ENCODE measurements around the gene DPH3.

The DPH3 gene

DNA sequence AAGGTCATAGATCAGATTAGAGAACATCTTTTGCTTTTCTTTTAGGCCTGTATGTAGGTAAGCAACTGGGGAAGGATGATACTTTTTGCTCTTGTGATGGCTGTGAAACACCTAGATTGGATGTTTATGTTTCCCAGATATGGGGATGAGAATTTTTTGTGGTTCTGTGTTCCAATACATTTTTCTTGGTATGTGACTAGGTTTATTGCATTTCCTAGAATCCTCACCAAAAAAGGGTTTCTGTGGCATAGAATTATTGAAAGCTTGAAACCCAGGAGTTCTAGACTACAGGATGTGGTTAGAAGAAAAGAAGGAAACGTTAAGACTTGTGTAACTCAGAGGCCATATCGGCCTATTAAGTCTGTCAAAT, 26.1 kb upstream of the DPH3 start:
- no peak for DNase-seq (ENCODE audit: low spot score)

GRCh38 chr3:16290007-16290826, 25.5 kb upstream of the DPH3 start:
- no peak for DNase-seq (ENCODE audit: low spot score)

GRCh38 chr3:16289144-16289889, 24.6 kb upstream of the DPH3 start:
- no peak for DNase-seq (ENCODE audit: low spot score)

DNA sequence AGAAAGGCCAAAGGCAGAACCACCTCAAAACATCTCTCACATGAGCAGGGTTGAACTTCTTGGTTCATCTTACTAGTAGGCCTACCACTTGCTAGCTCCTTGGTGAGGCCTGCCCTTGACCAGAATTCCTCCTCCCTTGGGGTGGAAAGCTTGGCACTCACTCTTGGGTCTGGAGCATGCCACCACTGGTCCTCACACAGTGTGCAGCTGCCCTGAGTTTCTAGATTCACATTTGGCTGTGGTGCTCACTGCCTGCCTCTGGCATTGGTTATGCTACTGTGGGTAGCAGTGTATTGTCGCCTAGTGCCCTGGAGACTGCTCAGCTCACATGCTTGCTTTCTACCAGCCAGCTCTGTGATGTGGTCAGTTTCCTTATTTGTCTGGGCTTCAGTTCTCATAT, 23.9 kb upstream of the DPH3 start:
- DNase-seq (ENCODE audit: low spot score): no peak

DNA sequence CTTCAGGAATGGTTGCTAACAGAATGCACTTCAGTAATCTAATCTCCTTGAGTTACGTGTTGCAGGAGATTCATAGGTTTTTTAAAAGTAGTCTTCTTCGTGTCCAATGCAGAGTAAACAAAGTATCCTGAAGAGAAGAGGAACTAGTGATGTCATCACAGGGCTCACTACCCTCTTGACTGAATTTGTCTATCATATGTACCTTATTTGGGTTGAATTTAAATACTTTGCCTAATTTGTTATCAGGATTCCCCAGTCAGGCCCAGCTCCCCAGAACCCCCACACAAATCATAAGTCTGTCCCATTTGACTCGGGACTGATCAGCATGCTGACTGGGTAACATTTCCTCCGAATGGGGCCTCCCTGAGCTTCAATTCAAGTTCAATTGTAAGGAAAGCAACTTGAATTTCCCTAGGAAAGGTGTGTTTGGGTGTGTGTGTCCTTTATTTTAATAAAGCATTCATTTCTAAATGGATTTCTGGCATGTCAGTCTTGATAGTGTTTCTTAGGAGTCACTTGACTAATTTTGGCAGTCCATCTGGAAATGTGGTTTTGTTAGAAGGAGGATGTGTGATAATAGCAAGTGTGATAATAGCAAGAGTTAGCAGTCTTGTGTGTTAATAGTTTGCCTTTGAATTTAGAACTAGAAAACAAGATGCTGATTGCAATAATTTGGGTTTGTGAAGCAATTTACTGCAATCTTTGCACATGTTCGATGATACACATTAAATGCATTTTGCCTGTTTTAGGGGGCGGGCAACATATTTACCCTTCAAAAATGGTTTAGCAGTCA, 22.2 kb upstream of the DPH3 start:
- DNase-seq (ENCODE audit: low spot score): no peak

DNA sequence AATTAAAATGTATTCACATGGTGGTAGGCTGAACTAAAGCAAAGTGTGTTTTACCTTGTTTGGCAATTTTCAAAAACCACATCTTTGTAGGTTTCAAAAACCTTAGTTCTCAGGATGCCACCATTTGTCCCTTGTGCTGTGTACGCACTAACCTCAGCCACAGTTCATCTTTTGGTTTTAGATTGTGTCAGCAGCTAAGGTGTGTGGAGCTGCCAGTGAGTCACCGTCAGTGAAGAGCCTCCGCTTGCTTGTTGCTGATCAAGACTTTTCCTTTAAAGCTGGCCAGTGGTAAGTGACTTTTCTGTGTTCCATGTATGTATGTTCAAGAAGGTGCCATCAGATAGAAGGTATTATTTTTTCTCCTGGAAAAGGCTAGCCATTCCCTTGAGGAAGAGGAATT, 21.4 kb upstream of the DPH3 start:
- no peak for DNase-seq (ENCODE audit: low spot score)

DNA sequence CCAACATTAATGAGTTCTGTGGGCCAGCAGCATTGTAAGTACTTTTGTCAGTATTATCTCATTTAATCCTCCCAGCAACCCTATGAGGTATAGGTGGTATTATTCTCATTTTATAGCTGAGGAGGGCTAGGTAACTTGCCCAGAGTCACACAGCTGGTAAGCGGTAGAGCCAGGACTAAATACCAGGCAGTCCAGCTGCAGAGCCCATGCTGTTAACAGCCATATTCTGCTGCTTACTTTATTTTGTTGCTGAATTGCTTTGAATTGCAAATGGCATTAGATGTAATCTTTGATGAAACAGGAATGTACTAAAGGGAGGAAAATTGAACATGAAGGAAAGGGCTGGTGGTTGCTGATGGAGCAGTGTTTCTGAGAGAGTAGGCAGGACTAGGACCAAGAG, 19.9 kb upstream of the DPH3 start:
- DNase-seq (ENCODE audit: low spot score): no peak

DNA sequence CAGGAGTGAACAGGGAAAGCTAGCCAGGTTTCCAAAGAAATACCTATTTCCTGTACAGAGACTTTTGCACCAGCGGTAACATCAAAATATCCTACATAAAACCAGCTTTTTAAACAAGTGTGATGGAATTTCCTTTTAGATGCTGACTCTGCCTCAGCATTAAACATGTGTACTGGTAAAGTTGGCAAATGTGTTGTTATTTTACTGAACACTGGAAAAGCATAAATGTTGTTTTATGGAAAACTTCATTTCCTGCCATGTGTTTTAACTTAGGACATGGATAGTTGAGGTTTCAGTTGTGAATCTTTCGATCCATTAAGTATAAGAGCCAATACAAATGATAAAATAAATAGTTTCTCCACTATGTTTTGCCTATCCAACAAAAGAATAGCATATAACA, 15.9 kb upstream of the DPH3 start:
- no peak for DNase-seq (ENCODE audit: low spot score)

DNA sequence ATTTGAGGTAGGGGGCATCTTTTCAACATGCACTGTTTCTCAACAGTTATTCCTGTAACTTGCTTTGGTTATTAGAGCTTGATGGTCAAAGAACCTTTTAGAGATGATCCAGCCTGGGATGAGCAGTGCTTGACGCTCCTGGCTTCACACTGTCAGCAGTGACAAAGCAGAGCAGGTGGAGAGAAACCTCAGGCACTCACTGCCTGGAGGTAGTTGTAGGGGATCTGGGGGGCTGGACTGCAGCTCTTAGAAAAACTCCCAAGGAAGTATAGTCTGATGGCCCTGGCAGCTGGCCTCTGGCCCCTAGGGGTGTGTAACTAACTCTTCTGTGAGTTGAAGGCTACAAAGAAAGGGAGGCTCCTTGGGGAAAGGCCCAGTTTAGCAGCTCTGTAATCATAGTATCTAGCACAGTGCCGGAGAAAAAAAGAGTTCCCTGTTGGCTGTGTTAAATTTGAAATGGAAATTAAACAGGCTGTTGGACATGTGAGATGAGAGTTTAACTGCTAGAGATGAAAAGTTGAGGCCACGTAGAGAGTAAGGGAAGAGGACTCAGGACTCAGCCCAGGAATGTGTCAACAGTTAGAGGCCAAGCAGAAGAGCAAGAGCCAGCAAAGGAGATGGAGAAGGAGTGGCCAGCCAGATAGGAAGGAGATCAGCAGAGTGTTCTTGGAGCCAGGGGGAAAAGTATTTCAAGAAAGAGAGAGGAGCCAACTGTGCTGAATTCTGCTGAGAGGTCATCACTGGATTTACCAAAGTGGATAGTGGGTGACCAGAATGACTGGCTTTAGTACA, 14.5 kb upstream of the DPH3 start:
- DNase-seq (ENCODE audit: low spot score): no peak

- DNase-seq (ENCODE audit: low spot score): no peak
Observed at GRCh38 chr3:16277471-16277870, 12.7 kb upstream of the DPH3 start.

GRCh38 chr3:16273867-16274266, 9.1 kb upstream of the DPH3 start:
- no peak for DNase-seq (ENCODE audit: low spot score)

DNA sequence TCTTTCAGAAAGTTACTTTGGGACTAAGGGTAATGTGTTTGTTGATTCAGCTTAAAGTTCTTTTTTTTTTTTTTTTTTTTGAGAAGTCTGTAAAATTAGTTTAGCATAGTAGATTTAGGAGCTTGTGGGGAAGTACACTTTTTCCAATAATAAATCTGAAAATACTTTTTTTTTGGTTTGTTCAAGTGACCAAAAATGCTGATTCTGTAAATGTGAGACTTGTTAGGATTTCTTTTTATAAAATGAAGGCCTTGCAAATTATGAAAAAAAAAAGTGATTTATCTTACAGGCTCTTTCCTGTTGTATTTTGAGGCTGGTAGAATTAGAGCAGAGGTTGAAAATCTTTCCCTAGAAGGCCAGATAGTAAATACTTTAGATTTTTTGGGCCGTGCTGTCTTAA, 7.8 kb upstream of the DPH3 start:
- no peak for DNase-seq (ENCODE audit: low spot score)

DNA sequence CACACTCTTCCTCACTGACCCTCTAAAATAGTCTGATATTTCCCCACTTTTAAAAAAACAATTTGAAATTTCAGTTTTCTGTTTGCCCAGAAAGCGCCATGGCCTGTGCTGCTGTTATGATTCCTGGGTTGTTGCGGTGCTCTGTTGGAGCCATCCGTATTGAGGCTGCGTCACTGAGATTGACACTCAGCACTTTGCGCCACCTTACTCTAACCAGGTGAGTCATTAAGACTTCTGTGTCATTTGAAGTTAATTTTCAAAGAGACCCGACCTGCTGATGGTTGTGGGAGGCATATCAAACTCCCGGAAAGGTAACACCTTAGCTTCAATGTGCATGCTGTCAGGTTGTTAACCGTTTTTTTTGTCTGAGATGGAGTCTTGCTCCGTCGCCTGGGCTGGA, 6.1 kb upstream of the DPH3 start:
- DNase-seq (ENCODE audit: low spot score): no peak

- no peak for DNase-seq (ENCODE audit: low spot score)
Observed at GRCh38 chr3:16266714-16267113, 2.0 kb upstream of the DPH3 start.

DNA sequence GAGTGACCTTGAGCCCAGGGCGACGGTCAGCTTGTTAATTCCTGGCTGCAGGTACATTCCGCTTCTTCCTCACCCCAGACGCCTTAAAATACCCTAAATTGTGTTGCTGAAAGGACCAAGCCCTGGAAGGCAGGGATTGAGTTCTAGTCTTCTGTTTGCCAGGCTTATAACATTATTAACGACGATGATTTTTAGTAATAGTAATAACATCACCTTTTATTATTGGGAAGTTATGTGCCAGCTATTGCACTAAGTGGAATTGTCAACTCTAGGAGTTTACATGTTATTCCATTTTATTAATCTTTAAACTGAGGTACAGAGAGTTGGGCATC, 678 bp upstream of the DPH3 start:
- no peak for DNase-seq (ENCODE audit: low spot score)

GRCh38 chr3:16264174-16264707, 502 bp downstream of the DPH3 start:
- DNase-seq (ENCODE audit: low spot score): no peak

DNA sequence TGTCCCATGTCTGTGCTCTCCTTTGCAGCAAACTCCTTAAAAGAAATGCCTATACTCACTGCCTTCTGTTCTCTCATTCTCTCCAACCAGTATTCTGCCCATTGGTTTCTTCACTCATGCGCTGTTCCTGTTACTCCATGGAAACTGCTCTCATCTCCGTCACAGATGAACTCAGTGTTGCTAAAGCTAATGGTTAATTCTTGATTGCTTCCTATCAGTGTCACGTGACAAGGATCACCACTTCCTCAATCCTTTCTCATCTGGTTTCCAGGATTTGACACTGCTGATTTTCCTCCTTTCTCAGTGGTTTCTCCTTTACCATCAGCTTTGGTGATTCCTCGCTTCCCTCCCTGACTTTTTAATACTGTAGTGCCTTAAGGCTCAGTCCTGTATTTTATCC, 2.6 kb downstream of the DPH3 start:
- DNase-seq (ENCODE audit: low spot score): no peak

DNA sequence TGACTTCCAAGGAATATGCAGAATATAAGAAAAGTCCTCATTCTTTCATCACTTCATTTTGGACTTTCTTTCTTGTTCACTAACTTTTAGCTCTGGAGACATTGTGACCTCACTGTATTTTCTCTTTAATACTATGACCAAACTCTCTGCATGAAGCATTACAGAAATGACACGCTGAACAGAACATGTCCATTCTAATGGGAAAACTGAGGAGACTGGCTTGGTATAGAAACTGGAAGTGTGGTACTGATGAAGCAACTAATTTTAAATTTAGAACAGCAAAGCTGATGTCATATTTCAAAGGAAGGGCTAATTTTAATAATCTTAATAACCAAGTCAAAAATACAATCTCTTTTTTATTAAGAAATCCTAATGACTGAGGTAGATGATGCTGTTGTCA, 4.7 kb downstream of the DPH3 start:
- DNase-seq (ENCODE audit: low spot score): no peak

DNA sequence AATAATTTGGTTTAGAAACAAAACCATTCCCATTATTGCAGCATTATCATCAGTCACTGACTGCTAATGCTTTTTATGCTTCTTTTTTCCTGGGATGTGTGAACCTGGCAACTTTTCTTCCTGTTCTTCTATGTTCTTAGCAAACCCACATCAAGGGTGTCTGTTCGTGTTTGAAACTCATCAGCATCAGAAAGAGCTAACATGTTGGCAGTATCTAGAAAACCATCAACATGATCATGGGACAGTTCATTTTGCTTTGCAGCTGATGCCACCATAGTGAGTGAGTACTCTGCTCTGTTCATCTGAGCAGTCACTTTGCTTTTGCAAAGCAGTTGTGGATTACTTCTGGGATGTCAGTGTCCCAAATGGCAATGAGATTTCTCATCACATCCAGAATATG, 5.9 kb downstream of the DPH3 start:
- DNase-seq (ENCODE audit: low spot score): no peak

DNA sequence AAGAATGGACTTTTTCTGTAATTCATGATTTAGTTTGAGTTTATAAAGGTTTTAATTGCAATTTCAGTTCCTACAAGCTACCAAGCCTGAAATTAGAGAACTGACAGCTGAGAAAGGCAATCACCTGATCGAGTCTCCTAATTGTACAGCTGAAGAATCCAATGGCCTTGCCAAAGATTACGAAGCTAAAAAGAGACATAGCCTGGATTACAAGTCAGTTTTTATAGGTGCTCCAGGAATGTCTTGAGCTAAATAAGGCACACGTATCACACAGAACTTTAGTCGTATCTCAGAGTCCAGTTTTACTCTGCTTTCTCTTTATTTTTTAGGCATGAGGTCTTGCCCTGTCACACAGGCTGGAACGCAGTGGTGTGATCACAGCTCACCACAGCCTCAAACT, 6.6 kb downstream of the DPH3 start:
- no peak for DNase-seq (ENCODE audit: low spot score)

GRCh38 chr3:16257309-16257708, 7.4 kb downstream of the DPH3 start:
- no peak for DNase-seq (ENCODE audit: low spot score)

GRCh38 chr3:16255726-16256125, 9.0 kb downstream of the DPH3 start:
- DNase-seq (ENCODE audit: low spot score): no peak
